Panc1 (cell line): ENCODE results near the gene ZC3H7A.
A peak's percentile ranks its signal among the peaks of the same experiment; 100 is the strongest.

Experiments
- CTCF ChIP-seq: fragments of 450-650 bp; IDR thresholded peaks from 2 replicates; pipeline ENCODE4 v1.5.1; 2017; ENCODE audit warnings: mild to moderate bottlenecking
- REST ChIP-seq, 2 experiments: IDR thresholded peaks; 2 replicates each; pipeline ENCODE4 v1.6.1; 2011 to 2012; ENCODE audit warnings: low read depth in 2 of 2, control low read depth in 1 of 2, low read length in 1 of 2, mild to moderate bottlenecking in 1 of 2, moderate library complexity in 1 of 2; ENCODE audit not compliant: insufficient read depth in 1 of 2
- SIN3A ChIP-seq: IDR thresholded peaks from 2 replicates; pipeline ENCODE4 v1.6.1; 2012; ENCODE audit warnings: low read depth, mild to moderate bottlenecking, low read length, moderate library complexity, borderline replicate concordance; ENCODE audit not compliant: insufficient read depth
- TCF7L2 ChIP-seq: IDR thresholded peaks from 2 replicates; pipeline ENCODE4 v1.6.1; 2011; ENCODE audit warnings: mild to moderate bottlenecking, low read depth, low read length, inconsistent platforms

GRCh38 chr16:11797166-11797956 lies at the start of gene ZC3H7A:
- TF ChIP-seq CTCF (peak; percentile 98), REST (IDR thresholded peaks at IDR 0.05; ENCODE audit: insufficient read depth in 1 of 2, low read depth in 2 of 2, low read length in 1 of 2) (no peak), SIN3A (peak; percentile 83), TCF7L2 (0 out of 2 replicates have a peak, but pooled peaks have one; percentile 17)
